Smooth muscle cell (in vitro differentiated cells): ENCODE data around the gene NIM1K. TPM values are rescaled to one million over a fixed set of nuclear protein-coding genes. Genes with fewer than 3 reads are reported as not detected.

Source experiments
- DNase-seq: peaks from one replicate; lab custom pipeline; 2025; ENCODE audit not compliant: unreplicated experiment; lab: John Stamatoyannopoulos, UW
- H2AFZ ChIP-seq: fragments of 200-600 bp; sonication (generic); 2 replicates; pipeline ENCODE4 v1.6.0; 2016; ENCODE audit warnings: antibody characterized with exemption, low read depth, mild to moderate bottlenecking
- H3F3A ChIP-seq: fragments of 200-600 bp; sonication (generic); 2 replicates; pipeline ENCODE4 v1.6.0; 2017; ENCODE audit warnings: antibody characterized with exemption, low read depth
- H3K27ac ChIP-seq: fragments of 200-600 bp; sonication (generic); 2 replicates; pipeline ENCODE4 v1.5.1; 2016; ENCODE audit warnings: low read depth, mild to moderate bottlenecking
- H3K27me3 ChIP-seq: fragments of 200-600 bp; sonication (generic); 2 replicates; pipeline ENCODE4 v1.6.1; 2016; ENCODE audit warnings: low read depth, mild to moderate bottlenecking
- H3K36me3 ChIP-seq: fragments of 200-600 bp; sonication (generic); 2 replicates; pipeline ENCODE4 v1.5.1; 2016; ENCODE audit warnings: low read depth
- H3K4me1 ChIP-seq: fragments of 200-600 bp; sonication (generic); 2 replicates; pipeline ENCODE4 v1.5.1; 2016; ENCODE audit warnings: low read depth
- H3K4me2 ChIP-seq: fragments of 200-600 bp; sonication (generic); 2 replicates; pipeline ENCODE4 v1.6.0; 2016; ENCODE audit warnings: mild to moderate bottlenecking
- H3K4me3 ChIP-seq: fragments of 200-600 bp; sonication (generic); 2 replicates; pipeline ENCODE4 v1.5.1; 2016; ENCODE audit warnings: mild to moderate bottlenecking
- H3K79me2 ChIP-seq: fragments of 200-600 bp; sonication (generic); 2 replicates; pipeline ENCODE4 v1.6.0; 2016; ENCODE audit warnings: low read depth, mild to moderate bottlenecking
- H3K9ac ChIP-seq: fragments of 200-600 bp; sonication (generic); 2 replicates; pipeline ENCODE4 v1.6.0; 2016; ENCODE audit warnings: low read depth
- H3K9me3 ChIP-seq: fragments of 200-600 bp; sonication (generic); replicated peaks from 2 replicates; pipeline ENCODE4 v1.5.1; 2016; ENCODE audit warnings: low read depth
- H4K20me1 ChIP-seq: fragments of 200-600 bp; sonication (generic); 2 replicates; pipeline ENCODE4 v1.6.0; 2016; ENCODE audit warnings: low read depth
- WGBS: methylation state at CpG from one replicate; pipeline ENCODE4 v1.1.7; 2016; ENCODE audit warnings: low lambda C conversion rate; 5-methylcytosine and 5-hydroxymethylcytosine counted together
- polyA plus RNA-seq: library from polyadenylated mRNA; unstranded; fragments of >200 nt; fragmentation: Nextera tagmentation; extraction: Ambion mirVana; gene quantifications from 2 replicates; pipeline ENCODE4 v1.2.1, GENCODE V29; 2016
- total RNA-seq: library from RNA; depleted of rRNA; stranded (reverse); fragments of >200 nt; gene quantifications from 2 replicates; pipeline ENCODE4 v1.2.3, GENCODE V29; 2014
- TF ChIP-seq, protein P1 (sequence below): fragments of 200-600 bp; sonication (generic); IDR thresholded peaks from 2 replicates; pipeline ENCODE4 v1.5.1; 2017; ENCODE audit warnings: borderline replicate concordance, mild to moderate bottlenecking, antibody characterized with exemption; ENCODE audit not compliant: insufficient read depth, poor library complexity, severe bottlenecking

The NIM1K gene
- total and polyA plus RNA-seq, 2 experiments from 2014 or later, result 0.17 to 0.54 TPM

DNA sequence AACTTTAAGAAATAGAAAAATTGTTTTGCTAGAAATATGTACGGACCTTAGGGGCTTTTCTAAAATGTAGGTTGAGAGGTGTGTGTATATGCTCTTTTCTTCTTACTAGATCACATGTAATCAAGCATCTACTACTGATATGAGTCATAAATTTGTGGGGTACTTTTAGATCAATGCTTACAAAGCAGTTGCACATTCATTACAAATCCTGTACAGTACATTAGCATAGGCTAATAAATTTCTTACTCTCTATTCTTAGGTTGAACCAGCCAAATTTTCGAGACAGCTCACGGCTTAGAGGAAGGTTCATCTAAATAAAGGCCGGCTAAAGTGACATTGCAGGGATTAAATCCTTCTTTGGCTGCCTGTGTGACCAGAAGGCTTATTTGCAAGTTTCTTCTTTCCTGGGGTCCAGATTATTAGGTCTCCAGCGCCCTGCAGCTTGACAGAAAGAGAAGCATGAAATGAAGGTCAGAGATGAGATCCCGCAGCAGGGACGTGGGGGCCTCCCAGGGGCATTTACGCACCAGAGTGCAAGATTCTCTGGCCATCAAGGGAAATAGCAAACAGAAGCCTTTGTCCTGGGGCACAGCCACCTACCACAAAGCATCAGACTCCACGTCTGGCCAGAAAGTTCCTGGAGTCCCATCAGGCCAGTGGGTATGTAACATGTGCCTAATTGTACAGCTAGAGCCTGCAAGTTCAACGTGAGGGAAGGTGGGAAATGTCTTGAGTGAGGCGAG is 53.0 kb downstream of the NIM1K start:
- Histone ChIP-seq H3K27ac (no peak overlapping the region), H3F3A (no peaks in the 10 kb centered on the region), H3K4me1 (peaks cover 5% of the 10 kb centered on the region), H3K9ac (no peak overlapping the region), H3K36me3 (no peaks in the 10 kb centered on the region), H3K9me3 (no peaks in the 10 kb centered on the region), H3K79me2 (no peaks in the 10 kb centered on the region), H3K27me3 (peaks cover 5% of the 10 kb centered on the region), H4K20me1 (no peaks in the 10 kb centered on the region), H2AFZ (no peak overlapping the region), H3K4me2 (no peak overlapping the region), H3K4me3 (no peak overlapping the region)
- TF ChIP-seq, protein P1, sequence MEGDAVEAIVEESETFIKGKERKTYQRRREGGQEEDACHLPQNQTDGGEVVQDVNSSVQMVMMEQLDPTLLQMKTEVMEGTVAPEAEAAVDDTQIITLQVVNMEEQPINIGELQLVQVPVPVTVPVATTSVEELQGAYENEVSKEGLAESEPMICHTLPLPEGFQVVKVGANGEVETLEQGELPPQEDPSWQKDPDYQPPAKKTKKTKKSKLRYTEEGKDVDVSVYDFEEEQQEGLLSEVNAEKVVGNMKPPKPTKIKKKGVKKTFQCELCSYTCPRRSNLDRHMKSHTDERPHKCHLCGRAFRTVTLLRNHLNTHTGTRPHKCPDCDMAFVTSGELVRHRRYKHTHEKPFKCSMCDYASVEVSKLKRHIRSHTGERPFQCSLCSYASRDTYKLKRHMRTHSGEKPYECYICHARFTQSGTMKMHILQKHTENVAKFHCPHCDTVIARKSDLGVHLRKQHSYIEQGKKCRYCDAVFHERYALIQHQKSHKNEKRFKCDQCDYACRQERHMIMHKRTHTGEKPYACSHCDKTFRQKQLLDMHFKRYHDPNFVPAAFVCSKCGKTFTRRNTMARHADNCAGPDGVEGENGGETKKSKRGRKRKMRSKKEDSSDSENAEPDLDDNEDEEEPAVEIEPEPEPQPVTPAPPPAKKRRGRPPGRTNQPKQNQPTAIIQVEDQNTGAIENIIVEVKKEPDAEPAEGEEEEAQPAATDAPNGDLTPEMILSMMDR, result no peak
- WGBS, result 85% methylated on average over 11 of the region's 11 CpGs
- no peak for DNase-seq

DNA sequence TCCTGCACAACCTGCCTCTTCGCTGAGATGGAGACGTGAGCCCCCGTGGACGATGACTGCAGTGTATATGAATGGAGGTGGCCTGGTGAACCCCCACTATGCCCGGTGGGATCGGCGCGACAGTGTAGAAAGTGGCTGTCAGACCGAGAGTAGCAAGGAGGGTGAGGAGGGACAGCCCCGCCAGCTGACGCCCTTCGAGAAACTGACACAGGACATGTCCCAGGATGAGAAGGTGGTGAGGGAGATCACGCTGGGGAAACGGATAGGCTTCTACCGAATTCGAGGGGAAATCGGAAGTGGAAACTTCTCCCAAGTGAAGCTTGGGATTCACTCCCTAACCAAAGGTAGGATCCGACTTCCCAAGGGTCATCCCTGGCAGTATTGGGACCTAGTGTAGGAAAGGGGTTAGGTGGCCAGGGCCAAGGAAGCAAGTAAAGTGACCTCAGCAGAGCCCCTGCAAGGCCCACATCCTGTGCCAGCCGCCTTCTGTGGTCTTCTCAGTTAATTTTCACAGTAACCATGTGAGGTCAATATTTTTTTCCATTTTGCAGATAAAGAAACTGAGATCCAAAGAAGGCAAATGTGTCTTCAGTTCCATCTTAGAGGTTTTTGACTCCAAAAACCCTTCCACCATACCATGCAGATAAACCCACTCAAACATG is 53.8 kb downstream of the NIM1K start:
- no peak for DNase-seq
- Histone ChIP-seq H3K4me2 (no peak overlapping the region), H3K27me3 (peaks cover 5% of the 10 kb centered on the region), H3K79me2 (no peaks in the 10 kb centered on the region), H3K9ac (no peak overlapping the region), H3K9me3 (no peaks in the 10 kb centered on the region), H3F3A (no peaks in the 10 kb centered on the region), H3K27ac (no peak overlapping the region), H3K4me3 (no peak overlapping the region), H4K20me1 (no peaks in the 10 kb centered on the region), H2AFZ (no peak overlapping the region), H3K36me3 (no peaks in the 10 kb centered on the region), H3K4me1 (peaks cover 5% of the 10 kb centered on the region)
- TF ChIP-seq, protein P1, result no peak
- WGBS, result 93% methylated on average over 19 of the region's 19 CpGs

DNA sequence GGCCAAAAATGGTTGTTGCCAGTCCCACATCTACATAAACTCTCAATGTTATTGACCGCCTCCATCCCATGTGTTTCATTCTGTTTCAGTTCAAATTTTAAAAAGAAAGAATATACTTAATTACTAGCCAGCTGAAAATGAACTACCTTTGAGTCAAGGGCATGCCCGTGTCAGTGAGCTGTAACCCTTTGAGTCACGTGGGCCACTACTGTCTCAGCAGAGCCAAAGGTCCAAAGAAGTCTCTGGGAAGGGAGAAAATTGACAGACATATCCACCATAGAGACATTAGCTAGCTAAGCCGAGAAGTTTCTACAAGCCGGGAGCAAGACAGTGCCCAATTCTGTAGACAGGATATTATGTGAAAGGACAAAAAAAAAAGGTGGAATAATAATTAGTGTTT is 59.7 kb downstream of the NIM1K start:
- no peak overlapping the region for H3K27ac ChIP-seq
- H2AFZ ChIP-seq, result no peak overlapping the region
- DNase-seq, result no peak
- H3K4me2 ChIP-seq, result no peak overlapping the region
- no peaks in the 10 kb centered on the region for H3K9me3 ChIP-seq
- no peaks in the 10 kb centered on the region for H4K20me1 ChIP-seq
- TF ChIP-seq, protein P1, result no peak
- no peaks in the 10 kb centered on the region for H3K4me1 ChIP-seq
- no peaks in the 10 kb centered on the region for H3F3A ChIP-seq
- H3K4me3 ChIP-seq, result no peak overlapping the region
- no peaks in the 10 kb centered on the region for H3K79me2 ChIP-seq
- H3K36me3 ChIP-seq, result no peaks in the 10 kb centered on the region
- H3K9ac ChIP-seq, result no peak overlapping the region
- H3K27me3 ChIP-seq, result no peaks in the 10 kb centered on the region
- 84% methylated on average over 5 of the region's 5 CpGs for WGBS
